ENCODE results near the gene CDA.
"Not testable (repeated sequence)": the region's sequence is repeated elsewhere in the genome, so short reads cannot be mapped to it uniquely, and the experiment has no call there.

CDA gene

DNA sequence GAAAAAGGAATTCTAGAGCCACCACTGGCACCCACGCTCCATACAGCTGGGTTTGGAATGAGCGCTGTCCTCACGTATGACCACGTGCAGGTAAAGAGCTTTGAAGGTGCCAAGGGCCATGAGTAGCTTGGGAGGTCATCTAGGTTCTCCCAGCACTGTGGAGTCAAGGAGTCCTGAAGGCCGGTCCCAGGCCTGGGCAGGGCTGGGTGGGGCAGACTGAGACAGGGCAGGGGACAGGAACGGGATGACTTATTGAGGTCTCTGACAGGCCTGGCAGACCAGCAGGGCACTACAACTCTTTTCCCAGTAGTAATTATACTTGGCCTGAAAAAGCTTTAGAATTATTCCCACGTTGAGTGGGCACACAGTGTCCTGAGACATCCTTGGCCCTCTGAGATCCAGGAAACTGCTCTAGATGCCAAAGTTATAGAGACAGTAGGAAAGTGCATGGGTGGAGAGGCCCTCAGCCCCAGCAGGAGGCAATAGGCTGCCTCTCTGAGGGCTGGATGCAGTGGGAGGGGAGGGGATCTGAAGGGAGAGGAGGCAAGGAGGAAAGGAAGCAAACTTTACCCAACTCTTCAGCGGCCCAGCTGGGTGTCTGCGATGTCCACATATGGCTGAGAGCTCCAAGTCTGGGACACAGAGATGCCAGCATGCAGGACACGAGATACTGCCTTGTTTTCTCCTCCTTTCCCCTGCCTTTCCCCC, 1.8 kb upstream of the CDA start:
- no peak for DNase-seq (ENCODE audit: low spot score)

DNA sequence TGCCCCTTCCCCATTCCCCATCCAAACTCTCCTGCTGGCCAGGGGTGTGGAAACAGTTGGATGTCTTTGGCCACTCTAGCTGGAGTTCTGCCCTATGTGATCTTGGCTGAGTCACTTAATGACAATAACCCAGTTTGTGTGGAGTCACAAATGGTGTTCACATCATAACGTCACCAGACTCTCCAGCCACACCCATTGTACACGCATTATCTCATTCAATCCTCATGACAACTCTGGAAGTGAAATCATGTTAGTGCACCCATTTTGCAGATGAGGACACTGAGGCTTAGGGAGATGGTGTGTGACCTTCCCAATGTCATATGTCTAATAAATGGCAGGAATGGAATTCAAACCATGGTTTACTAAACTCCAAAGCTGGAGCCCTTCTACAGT, 1.2 kb upstream of the CDA start:
- DNase-seq (ENCODE audit: low spot score) = no peak

DNA sequence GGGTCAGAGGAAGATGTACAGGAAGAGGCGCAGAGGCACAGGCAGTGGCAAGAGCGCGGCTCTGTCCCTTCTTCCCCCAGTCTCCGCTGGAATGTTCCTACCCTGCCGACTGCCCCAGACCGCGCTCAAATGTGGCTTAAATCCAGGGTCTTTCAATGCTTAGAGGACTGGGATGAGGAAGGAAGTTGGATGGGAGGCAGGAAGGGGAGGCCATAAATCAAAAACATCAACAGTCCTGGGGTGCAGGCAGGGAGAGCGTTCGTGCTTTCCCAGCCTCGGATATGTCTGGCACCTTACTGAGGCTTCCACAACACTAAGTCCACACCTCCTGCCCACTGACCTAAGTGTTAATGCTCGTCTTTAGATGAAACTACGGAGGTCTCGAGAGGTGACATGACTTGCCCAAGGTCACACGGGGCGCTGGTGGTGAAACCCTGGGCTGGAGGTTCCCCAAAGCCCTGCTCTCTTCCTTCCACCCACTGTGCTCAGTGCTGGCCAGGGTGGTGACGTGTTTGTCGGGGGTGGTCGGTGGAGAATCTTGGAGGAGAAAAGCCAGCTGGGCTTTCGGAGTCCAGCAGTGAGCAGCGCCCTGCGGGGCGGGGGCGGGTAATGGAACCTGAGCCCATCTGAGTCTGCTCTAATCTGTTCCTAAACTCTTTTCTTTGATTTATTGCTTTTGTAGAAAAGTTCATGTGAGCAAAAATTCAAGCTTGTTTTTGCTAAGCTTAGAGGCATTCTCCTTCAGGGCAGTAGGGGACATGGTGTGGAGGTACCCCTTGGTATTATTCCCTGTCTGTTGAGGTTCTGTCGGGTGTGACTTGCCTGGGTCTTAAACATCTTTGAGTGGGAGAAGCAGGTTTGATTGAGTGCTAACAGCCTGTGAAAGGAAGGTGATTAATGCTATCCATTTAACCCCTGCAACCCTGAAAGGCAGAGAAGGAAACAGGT, 708 bp downstream of the CDA start:
- DNase-seq (ENCODE audit: low spot score) = no peak

DNA sequence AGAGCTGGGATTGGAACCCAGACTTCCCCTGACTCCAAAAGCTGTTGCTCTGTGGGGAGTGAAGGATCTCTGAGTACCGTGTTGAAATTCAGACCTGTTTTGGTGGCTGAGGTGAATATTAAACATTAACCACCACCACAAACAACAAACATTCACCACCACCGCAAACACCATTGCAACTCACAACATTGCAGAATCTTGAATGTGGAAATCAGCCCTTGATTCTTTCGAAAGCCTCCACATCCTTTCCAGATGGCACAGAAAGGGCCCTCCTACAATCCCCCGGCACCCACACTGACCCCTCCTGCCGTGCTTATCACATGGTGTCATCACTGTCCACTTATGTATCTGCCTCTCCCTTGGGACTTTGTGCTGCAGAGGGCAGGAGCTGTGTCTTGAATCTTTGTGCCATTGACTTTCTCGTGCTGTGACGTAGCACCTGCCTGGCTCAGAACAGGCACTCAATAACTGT, 1.4 kb downstream of the CDA start:
- no peak for DNase-seq (ENCODE audit: low spot score)

DNA sequence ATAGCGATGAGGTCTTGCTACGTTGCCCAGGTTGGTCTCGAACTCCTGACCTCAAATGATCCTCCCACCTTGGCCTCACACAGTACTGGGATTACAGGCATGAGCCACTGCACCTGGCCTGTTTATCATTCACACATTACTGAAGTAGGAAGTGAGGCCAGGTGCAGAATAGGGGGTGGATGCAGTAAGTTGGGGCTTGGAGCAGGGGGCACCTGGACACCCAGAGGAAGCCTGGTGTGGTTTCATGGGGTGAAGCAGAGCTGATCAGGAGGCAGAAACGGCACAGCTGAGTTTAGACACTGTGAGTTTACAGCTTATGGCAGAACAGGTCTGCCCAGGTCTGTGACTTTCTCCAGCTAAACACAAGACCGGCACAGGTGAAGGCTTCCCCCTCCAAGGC, 4.9 kb downstream of the CDA start:
- DNase-seq (ENCODE audit: low spot score) = no peak

DNA sequence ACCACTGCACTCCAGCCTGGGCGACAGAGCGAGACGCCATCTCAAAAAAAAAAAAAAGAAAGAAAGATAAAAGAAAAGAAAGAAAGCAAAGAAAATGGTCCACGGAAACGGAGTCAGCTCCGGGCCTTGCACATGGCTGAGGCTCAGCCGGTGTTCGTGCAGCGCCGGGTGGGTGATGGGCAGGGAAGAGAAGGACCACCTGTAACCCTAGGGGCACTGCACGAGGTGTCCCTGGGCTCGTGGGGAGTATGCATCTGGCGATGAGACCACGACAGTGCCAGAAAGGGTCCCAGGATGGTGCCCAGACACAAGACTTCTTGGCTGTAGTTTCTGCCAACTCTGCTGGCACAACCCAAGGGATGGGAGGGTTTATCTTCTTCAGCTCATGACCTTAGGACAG, 5.8 kb downstream of the CDA start:
- no peak for DNase-seq (ENCODE audit: low spot score)

DNA sequence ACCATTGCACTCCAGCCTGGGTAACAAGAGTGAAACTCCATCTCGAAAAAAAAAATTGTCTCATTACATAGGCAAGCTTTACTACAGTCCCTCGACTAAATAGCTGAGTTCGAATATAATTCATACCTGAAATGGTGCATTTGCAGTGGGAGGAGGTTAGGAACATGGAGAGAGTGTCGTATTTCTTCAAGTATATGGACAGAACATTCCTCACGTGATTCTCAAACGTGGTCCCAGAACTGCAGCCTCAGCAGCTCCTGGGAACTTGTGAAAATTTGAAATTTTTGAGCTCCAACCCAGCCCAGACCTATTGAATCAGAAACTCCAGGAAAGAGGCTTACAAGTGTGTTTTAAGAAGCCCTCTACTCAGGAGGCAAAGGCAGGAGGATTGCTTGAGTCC, 7.2 kb downstream of the CDA start:
- DNase-seq (ENCODE audit: low spot score) = no peak

DNA sequence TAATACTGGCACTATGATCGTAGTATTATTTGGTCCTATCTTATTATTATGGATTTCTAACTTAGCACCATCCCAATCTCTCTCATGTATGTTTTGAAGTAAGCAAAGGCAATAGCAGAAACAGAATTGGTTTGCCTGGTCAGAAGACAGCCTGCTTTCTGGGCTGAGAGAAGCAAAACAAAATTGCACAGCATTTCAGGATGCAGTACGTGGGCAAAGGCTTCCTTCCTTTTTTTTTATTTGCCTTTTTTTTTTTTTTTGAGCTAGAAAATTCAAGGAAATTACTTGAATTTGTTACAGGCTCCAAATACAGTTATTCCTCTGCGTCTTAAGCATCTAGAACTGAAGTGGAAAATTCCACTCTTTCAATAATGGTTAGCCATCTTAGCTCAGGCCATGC, 8.8 kb downstream of the CDA start:
- DNase-seq (ENCODE audit: low spot score) = no peak

DNA sequence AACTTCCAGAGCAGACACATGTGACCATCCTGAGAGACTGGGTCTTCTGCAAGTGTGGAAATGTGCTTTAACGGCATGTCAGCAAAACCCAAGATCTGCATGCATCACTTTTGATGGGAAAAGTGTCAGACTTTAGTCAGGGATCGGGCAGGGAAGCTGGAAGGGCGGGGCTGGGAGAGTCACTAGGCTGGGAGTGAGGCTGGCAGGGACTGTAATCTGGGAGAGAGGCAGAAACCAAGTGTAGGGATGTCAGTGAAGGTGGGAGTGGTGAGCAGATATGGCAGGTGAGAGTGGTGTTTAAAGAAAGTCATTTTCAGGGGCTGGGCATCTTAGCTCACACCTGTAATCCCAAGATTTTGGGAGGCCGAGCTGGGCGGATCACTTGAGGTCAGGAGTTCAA, 11.3 kb downstream of the CDA start:
- no peak for DNase-seq (ENCODE audit: low spot score)

DNA sequence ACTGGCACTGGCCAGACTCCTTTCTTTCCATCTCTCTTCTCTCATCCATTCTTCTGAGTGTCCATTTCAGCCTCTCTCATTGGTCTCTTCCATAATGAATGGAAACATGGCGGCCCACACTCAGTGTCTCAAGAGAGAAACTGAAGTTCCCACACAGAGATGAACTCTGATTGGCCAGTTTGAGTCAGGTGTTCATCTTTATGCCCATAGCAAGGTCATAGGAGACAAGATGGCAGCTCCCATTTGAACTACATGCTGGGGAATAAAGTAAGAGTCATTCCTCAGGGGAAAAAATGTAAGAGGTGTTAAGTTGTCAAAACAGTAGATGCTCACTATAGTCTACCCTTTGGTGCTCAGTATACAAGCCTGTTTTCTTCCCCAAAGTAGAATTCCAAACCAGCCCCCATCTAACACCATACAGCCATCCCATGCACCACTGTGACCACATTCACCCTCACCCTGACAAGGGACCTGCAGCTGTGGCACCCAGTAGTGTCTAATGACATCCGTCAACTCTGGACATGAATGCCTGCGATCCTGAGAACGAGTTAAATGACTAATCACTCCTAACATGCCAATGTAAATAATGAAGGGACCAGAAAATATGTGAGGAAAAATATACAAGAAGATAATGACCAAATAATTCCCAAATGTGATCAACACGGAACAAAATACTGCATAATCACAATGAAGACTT, 12.4 kb downstream of the CDA start:
- DNase-seq (ENCODE audit: low spot score) = no peak

DNA sequence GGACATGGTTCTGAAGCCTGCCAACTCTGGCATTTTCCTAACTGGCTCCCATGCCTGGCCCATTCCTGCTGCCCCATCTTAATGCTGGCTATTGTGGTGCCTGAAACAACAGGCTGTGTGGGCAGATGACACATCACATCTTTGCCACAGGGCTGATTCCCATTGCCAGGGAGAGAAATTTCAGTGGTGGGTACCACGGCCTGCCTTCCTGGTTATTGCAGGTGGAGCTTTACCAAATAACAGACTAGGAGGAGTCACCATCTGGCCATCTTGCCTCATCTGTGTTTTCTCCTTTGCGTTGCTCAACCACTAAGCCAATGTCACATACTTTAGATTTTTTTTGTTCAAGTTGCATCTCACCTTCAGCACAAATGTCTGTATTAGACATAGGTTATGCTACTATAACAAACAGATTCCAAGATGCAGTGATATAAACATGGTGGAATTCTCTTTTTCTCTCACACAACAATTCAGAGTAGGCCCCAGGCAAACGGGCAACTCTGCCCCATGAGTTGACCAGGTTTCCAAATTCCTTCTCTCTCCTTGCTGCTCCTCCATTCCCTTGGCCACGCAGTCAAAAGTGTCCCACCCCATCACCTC, 14.1 kb downstream of the CDA start:
- no peak for DNase-seq (ENCODE audit: low spot score)

DNA sequence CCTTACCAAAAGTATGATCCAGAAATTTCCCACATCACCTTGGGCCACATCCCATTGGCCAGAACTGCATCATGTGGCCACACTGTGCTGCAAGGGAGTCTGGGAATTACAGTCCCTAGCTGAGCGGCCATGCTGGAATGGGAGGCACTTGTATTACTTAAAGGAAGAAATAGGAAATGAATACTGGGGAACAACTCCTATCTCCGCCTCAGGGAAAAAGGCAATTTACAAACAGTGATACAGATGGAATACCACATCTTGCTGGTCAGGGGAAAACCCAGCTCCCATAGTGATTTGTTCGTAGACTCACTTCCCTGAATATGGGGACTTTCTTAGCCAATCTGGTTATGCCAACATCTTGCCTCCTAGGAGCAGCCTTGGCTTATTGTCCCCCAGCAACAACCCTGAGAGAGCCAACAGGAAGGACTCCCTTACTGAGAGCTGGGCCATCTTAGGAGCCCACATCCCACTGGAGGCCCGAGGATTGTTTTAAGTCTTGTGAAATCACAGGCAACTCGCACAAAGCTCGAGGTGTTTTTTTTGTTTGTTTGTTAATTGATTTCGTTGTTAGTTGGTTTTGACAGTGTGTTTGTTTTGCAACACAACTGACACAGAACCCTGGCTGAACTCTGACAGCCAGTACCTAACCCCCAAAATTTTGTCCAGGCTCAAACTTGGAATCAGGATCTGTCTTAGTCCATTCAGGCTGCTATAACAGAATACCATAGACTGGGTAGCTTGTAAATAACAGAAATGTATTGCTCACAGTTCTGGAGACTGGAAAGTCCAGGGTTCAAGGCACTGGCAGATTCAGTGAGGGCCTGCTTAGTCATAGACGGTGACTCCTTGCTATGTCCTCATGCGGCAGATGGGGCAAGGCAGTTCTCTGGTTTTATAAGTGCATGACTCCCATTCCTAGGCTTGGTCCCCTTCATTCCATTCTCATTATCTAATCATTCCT, 14.9 kb downstream of the CDA start:
- no peak for DNase-seq (ENCODE audit: low spot score)

DNA sequence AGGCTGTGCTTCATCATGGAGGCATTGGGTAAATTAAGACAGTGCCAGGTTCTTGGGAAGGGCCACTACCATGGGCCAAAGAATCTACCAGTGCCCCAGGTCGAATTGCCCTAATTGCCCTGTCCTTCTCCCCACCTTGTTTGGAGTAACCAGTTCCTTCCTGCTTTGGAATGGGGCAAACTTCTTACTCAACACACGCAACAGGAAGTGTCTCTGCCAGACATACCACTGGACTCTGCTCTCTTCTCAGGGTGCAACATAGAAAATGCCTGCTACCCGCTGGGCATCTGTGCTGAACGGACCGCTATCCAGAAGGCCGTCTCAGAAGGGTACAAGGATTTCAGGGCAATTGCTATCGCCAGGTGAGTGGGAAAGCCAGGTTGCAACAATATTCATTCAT, 15.8 kb downstream of the CDA start:
- DNase-seq (ENCODE audit: low spot score) = no peak

DNA sequence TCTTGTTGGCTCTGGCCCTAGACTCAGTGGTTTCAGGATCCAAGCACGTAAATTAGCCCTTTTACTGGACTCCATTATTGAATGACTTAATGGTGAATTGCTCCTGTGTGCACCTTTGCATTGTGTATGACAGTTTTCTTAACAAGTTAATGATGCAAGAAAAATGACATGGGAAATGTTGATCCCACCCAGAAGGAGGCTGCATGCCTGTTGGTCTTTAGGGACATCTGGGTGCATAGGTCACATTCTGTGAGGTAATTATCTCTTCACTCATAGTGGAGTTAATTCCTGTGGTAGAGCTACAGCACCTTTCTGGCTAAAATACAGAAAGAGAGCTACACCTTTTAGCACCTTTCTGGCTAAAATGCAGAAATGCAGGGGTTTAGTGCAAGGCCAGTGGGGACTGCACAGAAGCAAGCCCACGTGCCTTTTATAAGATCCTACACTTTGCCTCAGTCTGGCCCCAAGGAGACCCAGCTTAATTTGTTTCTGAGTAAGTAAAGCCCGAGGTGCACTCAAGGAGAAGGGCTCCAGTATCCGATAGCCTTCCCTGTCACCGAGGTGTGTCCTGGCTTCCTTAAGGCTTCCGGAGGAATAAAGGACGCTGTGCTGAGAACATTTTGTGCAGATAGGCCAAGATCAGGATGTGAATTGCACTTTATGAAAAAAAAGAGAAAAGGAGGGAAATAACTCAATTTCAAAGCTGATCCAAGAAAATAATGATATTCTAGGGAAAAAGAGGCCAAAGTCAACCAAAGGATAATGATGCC, 18.1 kb downstream of the CDA start:
- not testable (repeated sequence) for DNase-seq (ENCODE audit: low spot score)

DNA sequence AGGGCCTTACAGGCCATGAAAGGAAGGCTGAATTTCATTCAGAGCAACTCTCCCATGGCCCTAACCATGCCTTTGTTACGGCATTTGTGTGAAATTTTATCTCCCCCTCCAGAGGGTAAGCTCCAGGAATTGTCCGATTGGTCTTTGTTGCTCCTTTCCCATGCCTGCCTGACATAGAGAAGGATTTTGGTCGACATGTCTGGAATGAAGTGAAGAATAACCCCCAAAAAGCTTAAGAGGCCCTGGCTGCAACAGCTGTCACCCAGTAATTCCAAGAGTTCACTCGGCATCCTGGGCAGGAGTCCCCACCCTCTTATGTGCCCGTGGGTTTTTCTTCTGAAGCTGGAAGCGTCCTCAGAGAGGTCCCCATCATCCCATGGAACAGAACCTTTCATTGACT, 20.6 kb downstream of the CDA start:
- DNase-seq (ENCODE audit: low spot score) = no peak

DNA sequence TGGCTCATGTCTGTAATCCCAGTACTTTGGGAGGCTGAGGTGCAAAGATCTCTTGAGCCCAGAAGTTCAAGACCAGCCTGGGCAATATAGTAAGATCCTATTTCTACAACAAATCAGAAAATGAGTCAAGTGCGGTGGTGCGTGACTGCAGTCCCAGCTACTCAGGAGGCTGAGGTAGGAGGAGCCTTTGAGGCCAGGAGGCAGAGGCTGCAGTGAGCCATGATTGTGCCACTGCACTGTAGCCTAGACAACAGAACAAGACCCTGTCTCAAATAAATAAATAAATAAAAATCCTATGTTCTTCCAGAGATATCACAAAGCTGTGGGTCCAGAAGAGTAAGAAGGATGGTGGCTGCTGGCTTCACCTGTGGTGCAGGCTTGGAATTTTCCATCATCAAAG, 22.1 kb downstream of the CDA start:
- DNase-seq (ENCODE audit: low spot score) = no peak

DNA sequence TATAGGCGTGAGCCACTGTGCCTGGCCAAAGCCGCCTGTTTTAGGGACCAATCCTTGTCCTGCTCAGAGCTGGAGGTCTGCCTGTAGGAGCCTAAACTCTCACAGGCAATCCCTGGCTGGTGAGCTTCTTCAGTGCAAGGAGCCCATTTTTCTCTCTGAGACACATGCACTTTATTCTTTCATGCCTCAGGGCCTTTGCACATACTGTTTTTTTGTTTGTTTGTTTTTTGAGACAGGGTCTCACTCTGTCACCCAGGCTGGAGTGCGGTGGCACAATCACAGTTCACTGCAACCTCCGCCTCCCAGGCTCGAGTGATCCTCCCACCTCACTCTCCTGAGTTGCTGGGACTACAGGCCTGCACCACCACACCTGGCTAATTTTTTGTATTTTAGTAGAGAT, 22.8 kb downstream of the CDA start:
- DNase-seq (ENCODE audit: low spot score) = no peak

DNA sequence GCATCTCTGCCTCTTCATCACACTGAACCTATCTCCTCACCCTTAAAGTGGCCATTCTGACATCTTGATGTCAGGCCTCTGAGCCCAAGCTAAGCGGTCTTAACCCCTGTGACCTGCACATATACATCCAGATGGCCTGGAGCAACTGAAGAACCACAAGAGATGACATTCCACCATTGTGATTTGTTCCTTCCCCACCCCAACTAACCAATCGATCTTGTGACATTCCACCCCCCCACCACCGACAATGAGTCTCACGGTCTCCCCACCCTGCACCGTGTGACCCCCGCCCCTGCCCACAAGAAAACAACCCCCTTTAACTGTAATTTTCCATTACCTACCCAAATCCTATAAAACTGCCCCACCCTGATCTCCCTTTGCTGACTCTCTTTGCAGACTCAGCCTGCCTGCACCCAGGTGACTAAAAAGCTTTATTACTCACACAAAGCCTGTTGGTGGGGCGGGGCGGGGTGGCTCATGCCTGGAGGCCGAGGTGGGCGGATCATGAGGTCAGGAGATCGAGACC, 23.4 kb downstream of the CDA start:
- no peak for DNase-seq (ENCODE audit: low spot score)

DNA sequence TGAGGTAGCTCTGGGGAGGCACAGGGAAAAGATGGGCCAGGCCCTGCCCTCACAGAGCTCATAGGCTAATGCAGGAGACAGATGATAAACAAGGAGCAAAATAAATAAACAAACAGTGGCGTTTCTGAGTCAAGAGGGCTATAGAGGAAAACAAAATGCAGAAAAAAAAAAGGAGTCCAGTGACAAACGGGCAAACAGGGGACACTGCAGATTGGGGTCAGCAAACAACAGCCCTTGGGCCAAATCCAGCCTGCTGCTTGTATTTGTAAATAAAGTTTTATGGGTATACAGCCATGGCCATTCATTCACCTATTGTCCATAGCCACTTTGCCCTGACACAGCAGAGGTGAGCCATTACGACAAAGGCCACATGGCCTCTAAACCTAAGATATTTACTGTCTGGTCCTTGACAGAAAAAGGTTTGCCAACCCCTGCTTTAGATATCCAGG, 25.3 kb downstream of the CDA start:
- no peak for DNase-seq (ENCODE audit: low spot score)

Data from Ammon's horn (tissue), 1 donor.